ES-I3 (cell line): ENCODE measurements around the gene PRSS38.

Source experiments
- H3K36me3 ChIP-seq: 2 replicates; pipeline ENCODE4 v1.6.1; 2013; ENCODE audit warnings: mild to moderate bottlenecking, low read length, control low read depth, moderate library complexity; ENCODE audit not compliant: insufficient read depth
- H3K4me1 ChIP-seq: 2 replicates; pipeline ENCODE4 v1.6.1; 2013; ENCODE audit warnings: mild to moderate bottlenecking, control low read depth, low read length; ENCODE audit not compliant: insufficient read depth
- H3K9ac ChIP-seq: 2 replicates; pipeline ENCODE4 v1.6.1; 2013; ENCODE audit warnings: low read depth, mild to moderate bottlenecking, low read length, moderate library complexity
- H3K9me3 ChIP-seq: 2 replicates; pipeline ENCODE4 v1.6.1; 2013; ENCODE audit warnings: mild to moderate bottlenecking, low read length, moderate library complexity; ENCODE audit not compliant: control insufficient read depth, insufficient read depth

PRSS38 gene

GRCh38 chr1:227815468-227816409 lies at the start of gene PRSS38:
PRSS38 (plus strand) TSS chr1:227815675; CDS start chr1:227815717, 42 bp downstream.
- H3K36me3 ChIP-seq = no peaks in the 10 kb centered on the region
- peaks cover 10% of the 10 kb centered on the region; the same call in 1 of the 2 replicates for H3K9me3 ChIP-seq
- H3K9ac ChIP-seq = no peak within 1 kb of the TSS
- H3K4me1 ChIP-seq = no peaks in the 10 kb centered on the region

- peaks cover 8% of the 10 kb centered on the region for H3K4me1 ChIP-seq
- no peaks in the 10 kb centered on the region for H3K9me3 ChIP-seq
- H3K9ac ChIP-seq = no peak overlapping the region
- H3K36me3 ChIP-seq = peaks cover 9% of the 10 kb centered on the region
These were observed 49.4 kb upstream of the PRSS38 start for GRCh38 chr1:227766015-227766634.

GRCh38 chr1:227766653-227767277 lies 48.7 kb upstream of the PRSS38 start:
- no peaks in the 10 kb centered on the region for H3K9me3 ChIP-seq
- H3K4me1 ChIP-seq = peaks cover 8% of the 10 kb centered on the region
- peaks cover 9% of the 10 kb centered on the region for H3K36me3 ChIP-seq
- H3K9ac ChIP-seq = no peak overlapping the region

GRCh38 chr1:227767401-227768124 lies 47.9 kb upstream of the PRSS38 start:
- Histone ChIP-seq H3K9me3 (no peaks in the 10 kb centered on the region), H3K4me1 (peaks cover 7% of the 10 kb centered on the region), H3K36me3 (peaks cover 9% of the 10 kb centered on the region), H3K9ac (no peak overlapping the region)

- Histone ChIP-seq H3K9me3 (no peaks in the 10 kb centered on the region), H3K36me3 (peaks cover 9% of the 10 kb centered on the region), H3K4me1 (peaks cover 2% of the 10 kb centered on the region; the same call in 1 of the 2 replicates), H3K9ac (no peak overlapping the region)
These were observed 47.4 kb upstream of the PRSS38 start for GRCh38 chr1:227768125-227768439.

- H3K36me3 ChIP-seq = peaks cover 9% of the 10 kb centered on the region
- no peaks in the 10 kb centered on the region; the same call in 1 of the 2 replicates for H3K4me1 ChIP-seq
- H3K9me3 ChIP-seq = no peaks in the 10 kb centered on the region
- H3K9ac ChIP-seq = no peak overlapping the region
These were observed 46.8 kb upstream of the PRSS38 start for GRCh38 chr1:227768640-227769039.

GRCh38 chr1:227769047-227769935 lies 46.2 kb upstream of the PRSS38 start:
- no peaks in the 10 kb centered on the region; the same call in 1 of the 2 replicates for H3K4me1 ChIP-seq
- H3K9ac ChIP-seq = no peak overlapping the region
- H3K36me3 ChIP-seq = peaks cover 9% of the 10 kb centered on the region
- no peaks in the 10 kb centered on the region for H3K9me3 ChIP-seq

- Histone ChIP-seq H3K9ac (no peak overlapping the region), H3K36me3 (peaks cover 7% of the 10 kb centered on the region), H3K9me3 (no peaks in the 10 kb centered on the region), H3K4me1 (no peaks in the 10 kb centered on the region; the same call in 1 of the 2 replicates)
These were observed 45.5 kb upstream of the PRSS38 start for GRCh38 chr1:227769936-227770494.

GRCh38 chr1:227770812-227771211 lies 44.7 kb upstream of the PRSS38 start:
- Histone ChIP-seq H3K4me1 (no peaks in the 10 kb centered on the region; the same call in 1 of the 2 replicates), H3K9me3 (no peaks in the 10 kb centered on the region), H3K9ac (no peak overlapping the region), H3K36me3 (peaks cover 5% of the 10 kb centered on the region; the same call in 1 of the 2 replicates)

- no peaks in the 10 kb centered on the region; the same call in 1 of the 2 replicates for H3K4me1 ChIP-seq
- peaks cover 5% of the 10 kb centered on the region; the same call in 1 of the 2 replicates for H3K36me3 ChIP-seq
- no peaks in the 10 kb centered on the region for H3K9me3 ChIP-seq
These were observed 44.1 kb upstream of the PRSS38 start for GRCh38 chr1:227771326-227771725.

GRCh38 chr1:227771771-227772170 lies 43.7 kb upstream of the PRSS38 start:
- Histone ChIP-seq H3K9me3 (no peaks in the 10 kb centered on the region), H3K4me1 (no peaks in the 10 kb centered on the region; the same call in 1 of the 2 replicates), H3K9ac (no peak overlapping the region), H3K36me3 (peaks cover 5% of the 10 kb centered on the region; the same call in 1 of the 2 replicates)

More at GRCh38 chr1:227771326-227771725, 44.1 kb upstream of the PRSS38 start:
- no peak overlapping the region for H3K9ac ChIP-seq

GRCh38 chr1:227773558-227773957 lies 41.9 kb upstream of the PRSS38 start:
- Histone ChIP-seq H3K4me1 (no peaks in the 10 kb centered on the region; the same call in 1 of the 2 replicates), H3K9me3 (no peaks in the 10 kb centered on the region), H3K36me3 (no peaks in the 10 kb centered on the region; the same call in 1 of the 2 replicates), H3K9ac (no peak overlapping the region)
